K562 (cell line): ENCODE results near the gene PLSCR3. TPM values are rescaled to one million over a fixed set of nuclear protein-coding genes. Genes with fewer than 3 reads are reported as not detected.
A peak's percentile ranks its signal among the peaks of the same experiment; 100 is the strongest.

Experiments used
- HOXB6 ChIP-seq: fragments of 250-450 bp; sonication (Bioruptor Pico); IDR thresholded peaks from 2 replicates; pipeline ENCODE4 v1.5.1; 2022; ENCODE audit warnings: mild to moderate bottlenecking, borderline replicate concordance
- STAG1 ChIP-seq: sonication (generic); formaldehyde crosslinking; IDR thresholded peaks from 2 replicates; pipeline ENCODE4 v1.5.0; 2020; ENCODE audit warnings: missing genetic modification reagents, borderline replicate concordance
- SUPT5H ChIP-seq: fragments of 450-650 bp; IDR thresholded peaks from 2 replicates; pipeline ENCODE4 v1.6.1; 2016
- ZFP30 ChIP-seq: fragments of 250-450 bp; sonication (Bioruptor Pico); IDR thresholded peaks from 2 replicates; pipeline ENCODE4 v1.8.0; 2022; ENCODE audit warnings: moderate library complexity, mild to moderate bottlenecking, inconsistent platforms, borderline replicate concordance
- ZNF644 ChIP-seq: fragments of 200-800 bp; sonication (Bioruptor generic); IDR thresholded peaks from 2 replicates; pipeline ENCODE4 v1.6.1; 2016; ENCODE audit warnings: low read depth, missing genetic modification characterization, missing compliant biosample characterization
- polyA plus RNA-seq, 8 experiments: library from polyadenylated mRNA; depleted of rRNA in 4 of 8; stranded (reverse) in 5 of 8; unstranded in 3 of 8; fragments of >200 nt; fragmentation: Nextera tagmentation in 2 of 8; fragmentation: Illumina TruSeq in 1 of 8; extraction: Ambion mirVana in 2 of 8; extraction: Trizol in 1 of 8; gene quantifications; 2 replicates each; pipeline versions ENCODE4 v1.2.1 to v1.2.3, GENCODE V29; 2011 to 2014; ENCODE audit warnings: inconsistent platforms in 1 of 8, missing spikeins in 1 of 8
- total RNA-seq, 7 experiments: library from RNA; depleted of rRNA in 6 of 7; stranded (reverse); fragments of >200 nt in 6 of 7; fragmentation: Illumina TruSeq in 2 of 7; extraction: Trizol in 2 of 7; gene quantifications; 2 replicates each; pipeline versions ENCODE4 v1.2.1 to v1.2.3, GENCODE V29; 2011 to 2021; ENCODE audit warnings: low replicate concordance in 1 of 7
- TF ChIP-seq, protein P1 (sequence below): fragments of 200-800 bp; sonication (Bioruptor generic); IDR thresholded peaks from 2 replicates; pipeline ENCODE4 v1.6.1; 2017; ENCODE audit warnings: missing genetic modification characterization, missing compliant biosample characterization
- TF ChIP-seq, protein P2 (sequence below): sonication (generic); formaldehyde crosslinking; IDR thresholded peaks from 2 replicates; pipeline ENCODE4 v1.9.0; 2022; ENCODE audit warnings: mild to moderate bottlenecking, missing genetic modification reagents
- TF ChIP-seq, protein P3 (sequence below): sonication (generic); formaldehyde crosslinking; IDR thresholded peaks from 2 replicates; pipeline ENCODE4 v1.8.0; 2022; ENCODE audit warnings: mild to moderate bottlenecking, missing genetic modification reagents

Gene PLSCR3
- total and polyA plus RNA-seq, 9 of the 15 experiments (the other 6 are each of a cell fraction or from before 2014, with no cell fraction given): 3.2 to 16.8 (median 4.5) TPM

DNA sequence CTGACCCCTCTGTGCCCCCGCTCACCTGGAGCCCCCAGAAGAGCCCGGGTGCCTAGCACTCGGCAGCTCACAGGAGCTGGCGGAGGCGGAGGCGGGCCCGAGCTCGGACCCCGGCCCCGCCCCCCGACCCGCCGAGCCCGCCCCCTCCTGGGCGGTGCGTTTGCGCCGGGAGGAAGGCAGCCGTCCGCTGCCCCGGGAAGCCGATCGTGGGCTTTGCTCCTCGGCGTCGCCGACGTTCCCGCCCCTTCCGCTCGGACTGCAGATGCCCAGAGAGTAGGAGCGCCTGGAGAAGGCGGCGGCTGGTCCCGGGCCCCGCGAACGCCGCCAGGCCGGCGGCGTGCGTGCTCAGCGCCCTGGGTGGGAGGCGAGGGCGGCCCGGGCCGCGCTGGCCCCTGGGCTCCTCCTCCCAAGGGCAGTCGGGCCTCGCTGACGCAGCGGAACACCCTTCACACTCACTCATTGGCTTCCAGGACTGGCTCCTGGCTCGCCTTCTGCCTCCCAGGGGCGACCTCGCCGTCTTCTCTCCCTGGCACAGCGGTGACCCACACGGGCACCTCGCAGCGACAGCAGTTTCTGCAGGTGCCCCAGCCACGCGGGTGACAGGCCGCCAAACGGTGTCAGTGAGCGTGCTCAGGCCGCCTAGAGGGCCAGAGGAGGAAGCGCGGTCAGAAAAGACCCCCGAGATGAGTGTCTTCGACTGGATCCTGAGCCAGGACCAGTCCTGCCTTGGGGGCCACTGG, at the start of gene PLSCR3 (continued):
- TF ChIP-seq, protein P1, sequence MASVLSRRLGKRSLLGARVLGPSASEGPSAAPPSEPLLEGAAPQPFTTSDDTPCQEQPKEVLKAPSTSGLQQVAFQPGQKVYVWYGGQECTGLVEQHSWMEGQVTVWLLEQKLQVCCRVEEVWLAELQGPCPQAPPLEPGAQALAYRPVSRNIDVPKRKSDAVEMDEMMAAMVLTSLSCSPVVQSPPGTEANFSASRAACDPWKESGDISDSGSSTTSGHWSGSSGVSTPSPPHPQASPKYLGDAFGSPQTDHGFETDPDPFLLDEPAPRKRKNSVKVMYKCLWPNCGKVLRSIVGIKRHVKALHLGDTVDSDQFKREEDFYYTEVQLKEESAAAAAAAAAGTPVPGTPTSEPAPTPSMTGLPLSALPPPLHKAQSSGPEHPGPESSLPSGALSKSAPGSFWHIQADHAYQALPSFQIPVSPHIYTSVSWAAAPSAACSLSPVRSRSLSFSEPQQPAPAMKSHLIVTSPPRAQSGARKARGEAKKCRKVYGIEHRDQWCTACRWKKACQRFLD (CRISPR knock-in tag): no peak
- TF ChIP-seq ZFP30 (CRISPR knock-in tag) (no peak), ZNF644 (tag) (no peak), HOXB6 (no peak), STAG1 (CRISPR knock-in tag) (no peak), SUPT5H (peak; percentile 54)
- TF ChIP-seq, protein P2, sequence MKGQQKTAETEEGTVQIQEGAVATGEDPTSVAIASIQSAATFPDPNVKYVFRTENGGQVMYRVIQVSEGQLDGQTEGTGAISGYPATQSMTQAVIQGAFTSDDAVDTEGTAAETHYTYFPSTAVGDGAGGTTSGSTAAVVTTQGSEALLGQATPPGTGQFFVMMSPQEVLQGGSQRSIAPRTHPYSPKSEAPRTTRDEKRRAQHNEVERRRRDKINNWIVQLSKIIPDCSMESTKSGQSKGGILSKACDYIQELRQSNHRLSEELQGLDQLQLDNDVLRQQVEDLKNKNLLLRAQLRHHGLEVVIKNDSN (CRISPR knock-in tag): no peak
- TF ChIP-seq, protein P3, sequence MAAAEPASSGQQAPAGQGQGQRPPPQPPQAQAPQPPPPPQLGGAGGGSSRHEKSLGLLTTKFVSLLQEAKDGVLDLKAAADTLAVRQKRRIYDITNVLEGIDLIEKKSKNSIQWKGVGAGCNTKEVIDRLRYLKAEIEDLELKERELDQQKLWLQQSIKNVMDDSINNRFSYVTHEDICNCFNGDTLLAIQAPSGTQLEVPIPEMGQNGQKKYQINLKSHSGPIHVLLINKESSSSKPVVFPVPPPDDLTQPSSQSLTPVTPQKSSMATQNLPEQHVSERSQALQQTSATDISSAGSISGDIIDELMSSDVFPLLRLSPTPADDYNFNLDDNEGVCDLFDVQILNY (CRISPR knock-in tag): no peak
